Hippocampal formation (tissue), 2 donors: ENCODE data around the gene NPEPL1.
"Not testable (repeated sequence)": the region's sequence is repeated elsewhere in the genome, so short reads cannot be mapped to it uniquely, and the experiment has no call there.

Experiments
- DNase-seq, 2 donors: peaks; one replicate each; lab custom pipeline; 2025; lab: John Stamatoyannopoulos, UW

NPEPL1 gene

DNA sequence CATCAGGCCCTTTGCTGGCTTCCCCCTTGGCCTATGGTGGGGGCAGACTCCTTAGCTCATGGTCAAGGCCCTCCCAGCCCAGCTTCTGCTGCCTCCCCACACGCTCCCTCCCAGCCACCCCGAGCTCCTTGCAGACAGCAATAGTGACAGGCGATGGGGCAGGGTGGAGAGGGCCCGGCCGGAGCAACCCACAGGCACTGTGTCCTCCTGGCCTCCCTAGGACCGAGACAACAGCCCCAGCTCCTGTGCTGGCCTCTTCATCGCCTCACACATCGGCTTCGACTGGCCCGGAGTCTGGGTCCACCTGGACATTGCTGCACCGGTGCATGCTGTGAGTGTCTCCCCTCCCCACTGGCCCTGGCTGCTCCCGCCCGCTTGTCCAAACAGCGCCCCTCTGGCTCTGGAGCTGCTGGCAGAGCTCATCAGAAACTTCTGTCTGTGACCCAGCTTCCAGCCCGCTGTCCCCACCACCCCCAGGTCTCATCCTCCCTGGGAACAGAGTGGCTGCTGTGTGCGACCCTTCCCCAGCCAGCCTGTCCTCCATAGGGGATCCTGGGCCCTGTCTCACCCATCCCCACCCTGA, 21.8 kb downstream of the NPEPL1 start:
- DNase-seq: no peak

DNA sequence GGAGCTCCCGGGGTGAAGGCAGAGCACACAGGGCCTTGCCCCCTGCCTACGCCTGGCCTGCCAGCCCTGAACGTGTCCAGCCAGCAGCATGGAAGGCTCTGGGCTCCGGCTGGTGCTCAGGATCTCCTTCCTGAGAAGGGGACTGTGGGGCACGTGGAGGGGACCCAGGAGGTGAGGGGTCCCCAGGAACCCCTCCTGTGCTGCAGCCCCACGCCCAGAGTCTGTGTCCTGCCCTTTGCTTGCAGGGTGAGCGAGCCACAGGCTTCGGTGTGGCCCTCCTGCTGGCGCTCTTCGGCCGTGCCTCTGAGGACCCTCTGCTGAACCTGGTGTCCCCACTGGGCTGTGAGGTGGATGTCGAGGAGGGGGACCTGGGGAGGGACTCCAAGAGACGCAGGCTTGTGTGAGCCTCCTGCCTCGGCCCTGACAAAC, 22.3 kb downstream of the NPEPL1 start:
- DNase-seq: no peak

DNA sequence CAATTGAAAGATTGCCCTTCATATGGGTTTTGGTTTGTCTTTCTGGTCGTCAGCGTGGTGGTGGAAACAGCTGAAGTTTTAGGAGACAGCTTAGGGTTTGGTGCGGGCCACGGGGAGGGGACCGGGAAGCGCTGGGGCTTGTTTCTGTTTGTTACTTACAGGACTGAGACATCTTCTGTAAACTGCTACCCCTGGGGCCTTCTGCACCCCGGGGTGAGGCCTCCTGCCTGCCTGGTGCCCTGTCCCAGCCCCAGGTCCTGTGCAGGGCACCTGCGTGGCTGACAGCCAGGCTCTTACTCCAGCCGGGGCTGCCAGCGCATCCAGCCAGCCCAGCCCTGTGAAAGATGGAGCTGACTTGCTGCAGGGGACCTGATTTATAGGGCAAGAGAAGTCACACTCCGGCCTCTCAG, 22.8 kb downstream of the NPEPL1 start:
- no peak for DNase-seq

DNA sequence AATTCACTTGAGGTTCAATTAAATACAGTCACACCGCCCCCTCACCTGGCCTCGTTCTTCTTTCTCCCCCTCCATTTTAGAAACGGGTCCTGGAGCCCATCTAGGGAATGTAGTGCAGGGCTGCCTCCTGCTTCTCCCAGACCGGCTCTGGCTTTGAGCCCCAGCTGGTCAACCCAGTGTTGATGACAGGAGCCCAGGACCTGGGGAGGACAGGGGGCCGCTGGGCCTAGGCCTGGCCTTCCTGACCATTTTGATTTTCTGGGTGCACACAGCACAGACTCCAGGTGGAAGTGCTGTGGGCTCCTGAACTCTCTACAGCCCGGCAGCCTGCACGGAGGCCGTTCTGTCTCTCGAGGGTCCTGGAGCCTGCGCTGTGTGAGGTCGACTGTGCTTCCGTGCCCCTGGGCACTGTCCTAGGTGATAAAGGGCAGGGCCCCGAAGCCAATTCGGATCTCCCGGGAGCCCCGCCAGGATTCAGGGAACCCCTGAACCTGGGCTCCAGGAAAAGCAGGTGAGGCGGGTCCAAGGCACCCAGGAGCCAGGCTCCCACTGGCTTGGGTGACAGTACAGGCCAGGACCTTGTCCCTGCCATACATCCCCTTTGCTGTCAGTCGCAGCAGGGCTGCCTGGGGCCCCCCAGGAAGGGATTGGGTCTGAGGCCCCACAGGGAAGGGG, 23.3 kb downstream of the NPEPL1 start:
- DNase-seq: no peak

DNA sequence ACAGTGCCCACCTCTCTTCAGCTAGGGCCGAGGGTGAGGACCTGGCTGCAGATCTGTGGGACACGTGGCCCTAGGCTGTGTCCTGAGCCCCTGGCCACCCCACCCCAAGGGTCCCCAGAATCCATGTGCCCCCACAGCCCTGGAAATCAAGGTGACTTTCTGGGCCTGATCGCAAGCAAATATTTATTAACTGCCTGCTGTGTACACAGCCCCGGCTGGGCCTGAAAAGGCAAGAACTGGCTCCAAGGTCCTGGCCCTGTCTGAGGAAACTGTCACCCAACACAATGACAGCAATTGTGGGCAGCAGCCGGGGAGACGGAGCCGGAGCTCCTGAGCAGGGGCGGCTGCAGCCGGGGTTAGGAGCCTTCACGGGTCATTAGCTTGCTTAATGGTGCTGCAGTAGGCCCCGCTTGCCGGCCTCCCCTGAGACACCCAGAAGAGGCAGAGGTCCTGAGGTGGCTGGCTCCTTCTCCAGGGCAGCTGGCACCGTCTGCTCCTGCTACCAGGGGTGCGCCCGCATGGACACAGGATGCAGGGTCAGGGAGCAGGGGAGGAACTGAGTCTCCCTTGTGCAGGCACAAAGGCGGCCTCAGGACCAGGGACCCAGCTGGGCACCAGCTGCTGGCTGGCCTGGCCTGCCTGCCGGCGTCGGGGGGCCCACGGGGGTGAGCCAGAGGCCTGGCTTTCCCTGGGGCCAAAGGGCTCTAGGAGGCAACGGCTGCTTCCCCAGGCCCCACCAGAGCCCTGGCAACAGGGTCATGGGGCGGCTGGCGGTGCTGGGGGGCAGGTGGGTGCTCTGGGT, 24.1 kb downstream of the NPEPL1 start:
- DNase-seq: no peak

DNA sequence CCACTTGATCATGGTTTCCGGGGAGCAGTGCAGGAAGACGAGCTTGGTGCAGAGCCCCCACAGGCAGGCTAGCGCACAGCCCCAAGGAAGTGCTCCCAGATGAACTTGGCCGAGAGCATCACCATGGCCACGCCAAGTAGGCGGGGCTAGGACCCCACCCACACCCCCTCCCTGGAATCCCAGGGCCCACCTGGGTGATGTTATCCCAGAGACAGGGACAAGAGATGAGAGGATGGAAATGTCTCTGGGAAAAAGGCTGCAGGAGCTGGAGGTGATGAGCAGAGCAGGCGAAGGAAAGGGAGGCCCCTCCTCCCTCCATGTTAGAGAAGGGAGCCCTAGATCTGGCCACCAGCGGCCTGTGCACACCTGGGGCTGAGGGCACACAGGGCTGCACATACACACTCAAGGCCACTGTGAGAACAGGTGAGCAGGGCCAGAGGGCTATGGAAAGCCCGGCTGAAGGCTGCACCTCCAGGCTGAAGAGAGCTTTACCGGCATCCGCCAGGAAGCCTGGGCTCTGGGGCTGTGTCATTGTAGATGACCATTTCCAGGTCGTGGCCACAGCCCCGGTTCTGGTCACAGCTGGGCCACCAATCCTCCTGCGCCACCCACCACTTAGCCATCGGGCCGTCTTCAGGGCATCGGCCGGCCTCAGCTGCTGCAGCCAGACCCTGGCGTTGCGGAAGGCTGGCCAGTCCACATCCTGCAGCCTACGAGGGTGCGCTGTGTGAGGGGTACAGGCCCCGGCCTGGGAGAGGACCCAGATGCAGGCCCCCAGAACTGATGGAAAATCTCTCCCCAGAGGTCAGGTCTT, 24.9 kb downstream of the NPEPL1 start:
- no peak for DNase-seq

DNA sequence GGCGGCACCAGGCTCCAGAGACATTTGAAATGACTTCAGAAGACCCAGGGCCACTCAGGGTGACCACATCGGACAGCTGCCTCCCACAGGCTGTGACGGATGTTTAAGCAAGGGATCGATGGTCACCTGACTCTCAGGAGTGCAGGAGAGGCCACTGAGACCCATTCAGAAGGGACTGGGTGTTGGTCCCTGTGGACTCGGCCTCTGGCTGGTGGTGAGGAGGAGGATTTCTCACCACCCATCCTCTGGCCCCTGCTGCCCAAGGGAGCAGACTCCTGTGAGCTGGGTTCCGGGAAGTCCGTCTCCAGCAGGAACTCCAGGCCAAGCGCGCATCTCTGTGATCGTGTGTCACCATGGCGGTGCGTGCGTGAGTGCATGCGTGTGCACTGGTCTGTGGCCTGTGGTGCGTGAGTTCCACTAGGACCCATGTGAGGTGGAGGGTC, 25.5 kb downstream of the NPEPL1 start:
- no peak for DNase-seq

DNA sequence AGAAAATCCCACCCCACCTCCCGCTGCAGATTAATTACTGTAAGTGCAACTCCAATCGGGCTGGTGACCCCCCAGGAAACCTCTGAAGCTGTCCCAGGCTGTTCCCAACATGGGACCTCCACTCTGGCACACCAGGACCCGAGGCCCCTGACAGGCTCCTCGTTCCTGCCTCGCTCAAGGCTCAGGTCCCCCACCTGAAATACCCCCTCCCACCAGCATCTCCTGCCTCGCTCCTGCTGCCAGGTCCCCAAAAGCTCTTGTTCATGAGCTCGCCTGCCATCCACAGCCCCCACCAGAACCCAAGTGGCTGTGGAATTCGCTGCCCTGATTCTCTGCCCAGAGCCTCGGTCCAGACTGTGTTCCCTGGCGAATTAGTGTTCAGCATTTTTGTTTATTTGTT, 26.1 kb downstream of the NPEPL1 start:
- DNase-seq: no peak

DNA sequence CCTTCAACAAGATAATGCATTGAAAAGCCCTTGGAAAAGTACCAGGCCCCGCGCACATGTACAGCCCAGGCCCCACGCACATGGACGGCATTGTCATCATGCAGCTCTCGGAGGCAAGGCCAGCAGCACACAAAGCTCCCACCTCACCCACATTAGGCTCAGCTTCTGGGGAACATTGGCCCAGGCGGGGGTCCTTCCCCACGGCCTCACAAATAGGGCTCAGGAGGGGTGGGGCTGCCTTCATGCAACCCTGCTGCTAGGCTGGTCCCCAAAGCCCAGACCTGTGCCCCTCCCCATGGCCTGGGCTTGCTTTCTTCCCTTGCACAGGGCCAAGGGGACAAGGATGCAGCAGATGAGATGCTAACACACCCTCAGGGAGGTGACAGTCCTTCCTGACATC, 26.7 kb downstream of the NPEPL1 start:
- no peak for DNase-seq

DNA sequence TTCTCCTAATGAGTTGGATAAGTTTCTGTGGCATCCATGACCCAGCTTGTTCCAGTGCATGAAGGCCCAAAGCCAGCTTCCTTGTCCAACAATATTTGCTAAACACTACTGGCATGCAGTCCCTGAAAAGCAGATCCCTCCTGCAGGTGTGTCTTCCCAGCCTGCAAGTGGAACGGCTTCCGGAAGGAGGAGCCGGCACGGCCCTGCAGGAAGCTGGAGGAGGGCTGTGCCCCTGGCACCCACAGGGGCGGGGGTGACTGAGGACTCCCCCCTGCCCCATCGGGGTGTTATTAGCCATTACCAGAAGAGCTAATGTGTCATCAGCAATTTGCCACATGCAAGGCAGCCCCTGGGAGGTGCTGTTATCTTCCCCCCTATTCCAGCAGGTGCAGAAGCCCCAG, 27.4 kb downstream of the NPEPL1 start:
- DNase-seq: no peak

DNA sequence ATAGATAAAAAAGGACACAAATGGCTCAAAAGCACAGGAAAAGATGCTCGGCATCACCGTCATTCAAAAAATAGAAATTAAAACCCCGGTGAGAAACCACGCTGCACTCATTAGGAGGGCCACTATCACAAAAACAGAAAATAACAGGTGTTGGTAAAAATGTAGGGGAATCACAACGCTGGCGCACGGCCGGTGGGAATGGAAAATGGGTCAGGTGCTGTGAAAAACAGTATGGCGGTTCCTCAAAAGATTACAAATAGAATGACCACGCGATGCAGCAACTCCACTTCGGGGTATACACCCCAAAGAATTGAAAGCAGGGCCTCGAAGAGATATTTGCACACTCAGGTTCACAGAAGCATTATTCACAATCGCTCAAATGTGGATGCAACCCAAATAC, 28.3 kb downstream of the NPEPL1 start:
- no peak for DNase-seq

DNA sequence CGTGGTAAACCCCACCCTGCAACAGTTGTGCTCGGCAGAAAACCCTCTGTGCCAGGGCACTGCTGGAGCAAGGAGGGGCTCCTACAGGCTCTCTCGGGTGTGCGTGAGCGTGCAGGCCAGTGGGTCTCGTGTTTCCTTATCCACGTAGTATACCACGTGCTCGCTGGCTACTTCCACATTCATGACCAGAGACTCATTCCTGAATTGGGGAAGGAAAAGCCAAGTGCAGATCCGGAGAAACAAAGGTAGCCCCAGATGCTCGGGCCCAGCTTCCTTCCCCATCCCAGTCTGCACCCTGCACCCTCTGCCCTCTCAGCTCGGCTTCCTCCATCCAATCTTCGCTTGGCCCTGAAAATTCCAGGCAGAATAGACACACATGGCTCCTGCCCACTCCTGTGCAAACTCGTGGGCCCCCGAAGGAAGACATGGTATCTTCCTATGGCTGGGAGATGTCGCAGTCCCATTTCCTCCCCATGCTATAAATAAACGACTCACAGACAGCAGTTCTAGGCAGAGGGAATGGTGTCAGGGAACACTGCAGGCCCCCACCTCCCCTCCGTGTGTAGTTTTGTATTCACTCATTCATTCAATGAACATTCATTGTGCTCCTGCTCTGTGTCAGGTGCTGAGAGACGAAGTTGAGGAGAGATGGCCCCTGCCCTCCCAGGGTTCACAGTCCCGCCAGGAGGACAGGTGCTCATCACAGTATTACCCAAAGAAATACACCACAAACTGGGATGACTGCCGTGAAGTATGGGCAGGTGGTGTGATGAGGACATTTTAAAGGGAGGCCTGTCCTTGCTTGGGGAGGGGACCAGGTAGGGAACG, 29.6 kb downstream of the NPEPL1 start:
- DNase-seq: no peak

DNA sequence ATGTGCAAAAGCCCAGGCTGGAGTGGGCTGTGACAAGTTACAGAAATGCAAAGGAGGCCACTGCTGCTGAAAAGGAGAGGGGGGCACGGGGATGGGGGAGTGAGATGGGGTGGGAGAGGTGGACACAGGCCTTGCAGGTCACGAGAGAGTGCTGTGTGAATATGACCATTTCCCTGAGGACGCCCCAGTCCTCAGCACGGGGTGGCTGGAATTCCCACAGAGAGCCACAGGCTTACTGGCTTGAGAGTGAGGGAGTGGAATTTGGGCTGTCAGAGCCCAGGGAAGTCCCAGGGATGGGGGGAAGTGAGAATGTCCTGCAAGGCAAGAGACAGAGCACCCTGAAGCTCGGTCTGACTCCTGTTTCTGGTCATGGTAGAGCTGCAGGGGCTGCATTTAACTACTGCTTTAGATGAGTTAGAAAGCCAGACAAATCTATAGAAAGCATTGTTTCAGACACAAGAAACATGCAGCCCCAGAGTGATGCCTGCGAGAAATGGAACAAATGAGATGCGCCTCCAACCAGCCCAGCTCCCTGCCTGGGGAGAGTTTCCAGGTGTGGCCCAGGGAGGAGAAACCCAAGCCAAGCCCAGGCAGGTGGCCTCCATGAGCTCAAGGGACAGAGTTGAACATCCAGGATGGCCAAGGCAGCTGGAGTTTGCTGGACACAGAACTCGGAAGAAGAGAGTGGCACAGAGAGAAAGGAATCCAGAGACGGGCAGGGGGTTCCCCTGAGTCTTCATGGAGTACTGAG, 30.5 kb downstream of the NPEPL1 start:
- DNase-seq: no peak

DNA sequence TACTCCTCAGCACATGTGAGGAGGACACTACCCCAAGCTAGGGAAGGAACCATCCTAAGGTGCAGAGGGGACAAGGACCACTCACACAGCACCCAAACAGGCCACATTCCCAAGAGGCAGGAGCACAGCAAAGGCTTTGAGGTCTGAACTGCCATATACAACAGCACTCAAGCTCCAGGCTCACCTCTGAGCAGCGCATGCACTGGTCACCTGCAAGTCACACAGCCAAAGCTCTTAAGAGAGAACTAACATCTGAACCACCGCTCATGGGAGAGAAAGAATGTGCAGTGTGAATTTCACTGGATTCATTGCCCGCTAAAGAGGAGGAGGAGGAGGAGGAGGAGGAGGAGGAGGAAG, 31.0 kb downstream of the NPEPL1 start:
- DNase-seq: no peak

DNA sequence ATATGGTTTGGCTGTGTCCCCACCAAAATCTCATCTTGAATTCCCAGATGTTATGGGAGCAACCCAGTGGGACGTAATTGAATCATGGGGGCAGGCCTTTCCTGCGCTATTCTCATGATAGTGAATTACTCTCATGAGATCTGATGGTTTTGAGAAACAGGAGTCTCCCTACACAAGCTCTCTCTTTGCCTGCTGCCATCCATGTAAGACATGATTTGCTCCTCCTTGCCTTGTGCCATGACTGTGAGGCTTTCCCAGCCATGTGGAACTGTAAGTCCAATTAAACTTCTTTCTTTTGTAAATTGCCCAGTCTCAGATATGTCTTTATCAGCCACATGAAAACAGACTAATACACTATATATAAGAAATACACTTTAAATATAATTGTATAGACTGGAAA, 33.6 kb downstream of the NPEPL1 start:
- not testable (repeated sequence) for DNase-seq

DNA sequence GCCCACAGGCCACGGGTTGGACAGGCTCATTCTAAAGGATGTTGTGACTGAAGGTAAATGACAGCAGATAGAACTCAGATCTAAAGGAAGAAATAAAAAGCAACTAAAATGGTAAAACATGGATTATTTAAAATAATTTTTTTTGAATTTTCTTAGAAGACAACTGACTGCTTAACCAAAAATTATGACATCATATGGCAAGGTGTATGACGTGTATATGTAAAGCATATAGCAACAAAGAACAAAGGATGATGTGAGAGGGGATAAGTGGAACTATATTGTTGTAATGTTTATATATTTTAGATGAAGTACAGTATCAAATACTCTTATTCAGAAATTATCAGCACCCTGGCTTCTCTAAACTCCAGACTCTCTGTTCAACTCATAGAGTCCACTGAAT, 38.6 kb downstream of the NPEPL1 start:
- DNase-seq: no peak

DNA sequence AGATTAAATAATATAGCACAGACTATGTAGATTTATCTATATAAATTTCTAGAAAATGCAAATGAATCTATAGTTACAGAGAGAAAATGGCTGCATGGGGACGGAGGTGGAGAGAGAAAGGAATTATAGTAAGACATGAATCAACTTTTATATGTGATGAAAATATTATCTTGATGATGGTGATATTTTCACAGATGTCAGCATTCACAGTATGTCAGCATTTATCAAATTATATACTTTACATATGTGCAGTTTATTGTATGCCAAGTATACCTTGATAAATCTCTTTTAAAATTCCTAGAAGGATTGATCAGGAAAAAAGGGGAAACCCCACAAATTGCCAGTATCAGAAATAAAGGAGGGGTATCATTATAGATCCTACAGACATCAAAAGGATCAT, 44.6 kb downstream of the NPEPL1 start:
- DNase-seq: no peak

DNA sequence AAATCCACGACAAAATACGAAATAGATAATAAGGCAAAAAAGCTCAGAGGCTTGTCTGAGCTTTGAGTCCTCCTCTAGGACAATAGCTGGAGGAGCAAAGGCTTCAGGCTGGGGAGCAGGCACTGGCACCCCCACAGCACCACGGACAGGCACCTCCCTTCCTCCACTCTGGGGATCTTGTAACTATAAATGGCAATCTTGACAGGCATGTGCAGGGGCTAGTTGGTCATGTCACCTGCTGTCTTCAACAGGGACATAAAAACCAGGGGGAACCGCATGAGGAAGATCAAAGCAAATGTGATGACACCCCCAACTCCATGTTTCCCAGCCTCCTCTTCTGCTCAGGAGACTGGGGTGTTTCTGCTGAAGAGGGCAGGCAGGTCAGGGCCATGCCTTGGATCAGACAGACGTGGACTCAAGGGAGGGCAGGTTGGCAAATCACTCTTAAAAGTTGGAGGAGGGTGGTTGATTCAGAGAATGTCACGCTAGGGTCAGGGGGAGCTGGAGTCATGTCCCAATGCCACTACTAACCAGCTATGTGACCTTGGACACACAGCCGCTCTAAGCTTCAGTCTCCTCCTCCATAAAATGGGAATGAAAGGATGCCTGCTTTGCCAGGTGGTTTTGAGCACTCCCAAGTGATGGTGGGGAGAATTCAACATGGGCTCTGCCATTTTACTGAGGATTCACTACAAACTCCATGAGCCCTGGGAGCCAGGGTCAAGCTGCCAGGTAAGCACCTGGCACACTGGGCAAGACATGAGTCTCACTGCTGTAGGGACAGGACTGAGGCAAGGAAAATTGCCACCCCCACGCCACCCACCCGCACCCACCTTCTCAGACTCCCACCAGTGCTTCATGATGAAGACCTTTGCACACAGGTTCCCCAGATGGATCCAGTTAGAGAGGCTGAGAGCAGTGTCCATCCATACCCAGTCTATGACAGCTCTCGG, 48.0 kb downstream of the NPEPL1 start:
- DNase-seq: no peak

DNA sequence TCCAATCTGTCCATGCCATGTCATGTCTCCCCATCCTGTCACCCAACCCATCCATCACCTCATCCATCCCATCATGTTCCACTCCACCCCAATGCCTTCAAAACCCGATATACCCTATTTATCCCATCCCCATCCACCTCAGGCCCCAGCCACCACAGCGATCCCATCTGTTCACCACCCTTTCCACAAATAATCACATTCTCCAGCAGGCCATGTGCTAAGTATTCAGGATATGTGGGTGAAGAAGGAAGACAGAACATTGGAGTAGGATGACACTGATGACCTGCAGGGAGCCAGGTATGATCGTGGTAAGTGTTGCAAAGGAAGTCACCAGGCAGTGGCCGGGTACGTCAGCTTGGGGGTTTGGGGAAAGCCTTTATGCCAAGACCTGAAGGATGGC, 48.8 kb downstream of the NPEPL1 start:
- DNase-seq: no peak
